Common myeloid progenitor, CD34-positive (primary cell): ENCODE results near the gene KLHL26. TPM values are rescaled to one million over a fixed set of nuclear protein-coding genes. Genes with fewer than 3 reads are reported as not detected.

Experiments used
- CTCF ChIA-PET: fragments of 350-600 bp; sonication (Branson Sonifier 250); formaldehyde crosslinking; loops from one replicate; lab custom pipeline; 2021; ENCODE audit warnings: antibody characterized with exemption; lab: Charles Lee
- POLR2A ChIA-PET: fragments of 350-600 bp; sonication (Branson Sonifier 250); formaldehyde crosslinking; loops from one replicate; lab custom pipeline; 2021; ENCODE audit warnings: antibody characterized with exemption; lab: Charles Lee
- DNase-seq, 3 donors: peaks; one replicate each; pipeline versions ENCODE4 v3.0.0 to v3.0.0-alpha.2; 2013
- H3K27ac ChIP-seq, 2 experiments: 1 replicate in 1 of 2; 2 replicates in 1 of 2; pipeline ENCODE4 v1.7.0; 2013; ENCODE audit warnings: inconsistent platforms in 2 of 2, low read length in 2 of 2, mild to moderate bottlenecking in 2 of 2, low read depth in 1 of 2, moderate library complexity in 1 of 2; ENCODE audit not compliant: severe bottlenecking in 2 of 2, insufficient read depth in 1 of 2, poor library complexity in 1 of 2
- H3K27me3 ChIP-seq, 5 experiments: replicated peaks in 2 of 5; 1 replicate in 3 of 5; 2 replicates in 2 of 5; pipeline versions ENCODE4 v1.6.1 to v1.7.0; 2013; ENCODE audit warnings: low read length in 4 of 5, mild to moderate bottlenecking in 2 of 5, moderate library complexity in 2 of 5, inconsistent platforms in 1 of 5; ENCODE audit not compliant: insufficient read depth in 5 of 5, control insufficient read depth in 4 of 5
- H3K36me3 ChIP-seq, 4 experiments: 1 replicate in 2 of 4; 2 replicates in 2 of 4; pipeline versions ENCODE4 v1.6.1 to v1.7.0; 2013; ENCODE audit warnings: low read length in 3 of 4, control low read depth in 1 of 4, mild to moderate bottlenecking in 1 of 4; ENCODE audit not compliant: control insufficient read depth in 4 of 4, insufficient read depth in 4 of 4
- H3K4me1 ChIP-seq, 4 experiments: 1 replicate in 3 of 4; 2 replicates in 1 of 4; pipeline versions ENCODE4 v1.6.1 to v1.7.1; 2013; ENCODE audit warnings: low read length in 3 of 4, mild to moderate bottlenecking in 3 of 4, control low read depth in 1 of 4, inconsistent platforms in 1 of 4, moderate library complexity in 1 of 4; ENCODE audit not compliant: control insufficient read depth in 4 of 4, insufficient read depth in 4 of 4; ENCODE audit errors: control extremely low read depth in 1 of 4
- H3K4me3 ChIP-seq, 7 experiments: 1 replicate in 4 of 7; 2 replicates in 3 of 7; pipeline versions ENCODE4 v1.5.1 to v1.7.0; 2013; ENCODE audit warnings: mild to moderate bottlenecking in 7 of 7, low read length in 6 of 7, moderate library complexity in 6 of 7, inconsistent platforms in 2 of 7, low read depth in 2 of 7, control low read depth in 1 of 7; ENCODE audit not compliant: insufficient read depth in 4 of 7, control insufficient read depth in 1 of 7; ENCODE audit errors: extremely low read depth in 1 of 7
- H3K9me3 ChIP-seq, 5 experiments: 1 replicate in 4 of 5; 2 replicates in 1 of 5; pipeline versions ENCODE4 v1.6.1 to v1.7.1; 2013; ENCODE audit warnings: low read length in 4 of 5, mild to moderate bottlenecking in 2 of 5, inconsistent platforms in 1 of 5, low read depth in 1 of 5, moderate library complexity in 1 of 5; ENCODE audit not compliant: control insufficient read depth in 4 of 5, insufficient read depth in 2 of 5; ENCODE audit errors: control extremely low read depth in 1 of 5
- WGBS: methylation state at CpG from one replicate; pipeline ENCODE4 v1.1.5; 2013; ENCODE audit not compliant: insufficient coverage; 5-methylcytosine and 5-hydroxymethylcytosine counted together
- polyA plus RNA-seq: library from polyadenylated mRNA; unstranded; fragments of 120-200 nt; gene quantifications from one replicate; pipeline ENCODE4 v1.2.1, GENCODE V29; 2013

The KLHL26 gene
- 3.3 TPM for polyA plus RNA-seq

GRCh38 chr19:18636969-18637629, at the start of gene KLHL26:
Gene KLHL26, plus strand, starts transcription at chr19:18637028. Its CDS starts 27 bp downstream, at chr19:18637055.
- POLR2A ChIA-PET, result no interaction called here

DNA sequence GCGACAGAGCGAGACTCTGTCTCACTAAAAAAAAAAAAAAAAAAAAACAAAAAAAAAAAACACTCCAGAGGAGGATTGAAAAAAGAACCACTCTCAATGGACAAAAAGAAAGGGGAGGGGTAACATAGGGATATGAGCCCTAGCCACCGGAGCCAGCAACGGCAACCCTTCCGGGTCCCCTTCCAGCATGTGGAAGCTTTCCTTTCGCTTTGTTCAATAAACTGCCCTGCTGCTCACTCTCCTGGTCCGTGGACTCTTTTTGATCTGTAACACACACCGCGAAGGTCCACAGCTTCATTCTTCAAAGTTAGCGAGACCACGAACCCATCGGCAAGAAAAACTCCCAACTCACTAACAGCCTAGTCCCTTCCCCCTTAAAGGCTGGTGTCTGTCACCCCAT, 49.3 kb upstream of the KLHL26 start:
- 90% methylated on average over 10 of the region's 12 CpGs for WGBS
- ChIA-PET POLR2A (interaction anchor here (2.6 kb wide), 1 partner anchor 16 kb away, joined by 15 read pairs; the partner anchor contains the start of gene UBA52), CTCF (interaction anchor here (0.5 to 4.5 kb wide), 11 partner anchors 9 to 260 kb away, joined by 3 to 43 read pairs (median 4); partner anchors contain the start of genes ELL, TMEM59L and UBA52)
- Histone ChIP-seq H3K9me3 (no peaks in the 10 kb centered on the region), H3K27ac (no peak overlapping the region), H3K36me3 (peaks cover 0 to 14% (median 7%) of the 10 kb centered on the region in 4 experiments), H3K4me1 (peaks cover 5 to 42% (median 28%) of the 10 kb centered on the region in 4 experiments), H3K4me3 (peak overlapping the region in 2 of 7 experiments; percentile 78 to 79), H3K27me3 (no peaks in the 10 kb centered on the region)
- peak in 1 of 3 donors; percentile 29 for DNase-seq

More at GRCh38 chr19:18636969-18637629, at the start of gene KLHL26:
- Histone ChIP-seq H3K27me3 (peaks cover 0 to 2% (median 0%) of the 10 kb centered on the region in 5 experiments), H3K36me3 (no peaks in the 10 kb centered on the region), H3K4me3 (peak within 1 kb of the TSS; percentile 75 to 93 (median 87)), H3K9me3 (no peaks in the 10 kb centered on the region), H3K4me1 (peaks cover 0 to 21% (median 17%) of the 10 kb centered on the region in 4 experiments), H3K27ac (peak within 1 kb of the TSS; percentile 50 to 82)
- WGBS, result 1% methylated on average over 38 of the region's 47 CpGs
- CTCF ChIA-PET, result no interaction called here
- DNase-seq, result no peak

GRCh38 chr19:18587962-18588610, 48.7 kb upstream of the KLHL26 start:
- peak overlapping the region in 1 of 2 experiments; percentile 81 for H3K27ac ChIP-seq
- peak overlapping the region; percentile 56 to 84 (median 71) for H3K4me3 ChIP-seq
- WGBS, result 39% methylated on average over 9 of the region's 16 CpGs
- ChIA-PET POLR2A (interaction anchor here (0.9 to 2.6 kb wide), 2 partner anchors 16 to 85 kb away, joined by 3 to 15 read pairs; partner anchors contain the start of gene UBA52), CTCF (interaction anchor here (0.5 to 4.5 kb wide), 14 partner anchors 9 to 260 kb away, joined by 3 to 43 read pairs (median 3); partner anchors contain the start of genes ELL, TMEM59L and UBA52)
- DNase-seq, result peak in 1 of 3 donors; percentile 35
- H3K27me3 ChIP-seq, result no peaks in the 10 kb centered on the region
- no peaks in the 10 kb centered on the region for H3K9me3 ChIP-seq
- H3K4me1 ChIP-seq, result peaks cover 5 to 42% (median 28%) of the 10 kb centered on the region in 4 experiments
- peaks cover 0 to 14% (median 7%) of the 10 kb centered on the region in 4 experiments for H3K36me3 ChIP-seq

DNA sequence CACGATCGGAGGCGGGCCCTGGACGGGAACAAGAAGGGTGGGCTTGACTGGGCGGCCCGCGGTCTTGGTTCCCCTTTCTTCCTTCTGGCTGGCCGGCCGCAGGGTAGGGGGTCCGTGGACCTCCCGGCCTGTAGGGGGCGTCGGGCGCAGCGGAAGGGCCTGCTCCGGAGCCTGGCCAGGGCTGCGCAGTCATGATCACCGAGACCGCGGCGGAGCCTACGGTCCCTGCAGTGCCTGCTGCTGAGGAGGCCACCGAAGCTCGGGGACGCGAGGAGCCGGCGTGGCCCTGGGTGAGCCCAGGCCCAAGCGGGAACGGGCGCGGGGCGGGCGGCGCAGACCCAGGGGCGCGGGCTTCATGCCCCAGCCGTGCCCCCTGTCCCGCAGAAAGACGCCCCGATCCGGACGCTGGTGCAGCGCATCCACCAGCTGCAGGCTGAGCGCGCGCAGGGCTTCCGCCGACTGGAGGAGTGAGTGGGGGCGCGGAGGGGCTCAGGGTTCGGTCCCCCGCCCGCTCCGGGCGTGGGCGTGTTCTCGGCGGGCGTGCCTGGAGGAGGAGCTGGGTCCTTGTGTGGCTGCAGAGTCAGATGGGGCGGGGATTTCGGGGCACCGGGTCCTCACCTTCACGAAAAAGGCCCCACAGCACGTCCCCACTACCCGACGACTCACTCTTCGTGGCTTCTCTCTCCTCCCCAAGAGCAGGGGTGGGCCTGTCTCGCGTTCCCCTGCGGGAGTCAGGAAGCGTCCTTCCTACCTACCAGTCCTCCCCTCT, 48.0 kb upstream of the KLHL26 start, which contains the start of gene REX1BD:
Gene REX1BD (plus strand): TSS at position 188 of the 769 bp plus-strand sequence. CDS start 4 bp downstream, at position 192.
- WGBS, result 0% methylated on average over 49 of the region's 72 CpGs
- peak within 1 kb of the TSS in 1 of 2 experiments; percentile 81 for H3K27ac ChIP-seq
- CTCF ChIA-PET, result interaction anchor here (0.6 to 4.5 kb wide), 18 partner anchors 8 to 278 kb away, joined by 3 to 43 read pairs (median 4); partner anchors contain the start of genes TMEM59L and UBA52
- peak; percentile 90 to 94 (median 92) for DNase-seq
- H3K9me3 ChIP-seq, result no peaks in the 10 kb centered on the region
- peak within 1 kb of the TSS; percentile 56 to 84 (median 71) for H3K4me3 ChIP-seq
- POLR2A ChIA-PET, result interaction anchor here (0.6 to 2.6 kb wide), 5 partner anchors 12 to 86 kb away, joined by 3 to 15 read pairs (median 3); partner anchors contain the start of gene UBA52
- peaks cover 0 to 14% (median 7%) of the 10 kb centered on the region in 4 experiments for H3K36me3 ChIP-seq
- H3K4me1 ChIP-seq, result peaks cover 5 to 48% (median 30%) of the 10 kb centered on the region in 4 experiments
- peaks cover 0 to 3% (median 0%) of the 10 kb centered on the region in 5 experiments for H3K27me3 ChIP-seq

DNA sequence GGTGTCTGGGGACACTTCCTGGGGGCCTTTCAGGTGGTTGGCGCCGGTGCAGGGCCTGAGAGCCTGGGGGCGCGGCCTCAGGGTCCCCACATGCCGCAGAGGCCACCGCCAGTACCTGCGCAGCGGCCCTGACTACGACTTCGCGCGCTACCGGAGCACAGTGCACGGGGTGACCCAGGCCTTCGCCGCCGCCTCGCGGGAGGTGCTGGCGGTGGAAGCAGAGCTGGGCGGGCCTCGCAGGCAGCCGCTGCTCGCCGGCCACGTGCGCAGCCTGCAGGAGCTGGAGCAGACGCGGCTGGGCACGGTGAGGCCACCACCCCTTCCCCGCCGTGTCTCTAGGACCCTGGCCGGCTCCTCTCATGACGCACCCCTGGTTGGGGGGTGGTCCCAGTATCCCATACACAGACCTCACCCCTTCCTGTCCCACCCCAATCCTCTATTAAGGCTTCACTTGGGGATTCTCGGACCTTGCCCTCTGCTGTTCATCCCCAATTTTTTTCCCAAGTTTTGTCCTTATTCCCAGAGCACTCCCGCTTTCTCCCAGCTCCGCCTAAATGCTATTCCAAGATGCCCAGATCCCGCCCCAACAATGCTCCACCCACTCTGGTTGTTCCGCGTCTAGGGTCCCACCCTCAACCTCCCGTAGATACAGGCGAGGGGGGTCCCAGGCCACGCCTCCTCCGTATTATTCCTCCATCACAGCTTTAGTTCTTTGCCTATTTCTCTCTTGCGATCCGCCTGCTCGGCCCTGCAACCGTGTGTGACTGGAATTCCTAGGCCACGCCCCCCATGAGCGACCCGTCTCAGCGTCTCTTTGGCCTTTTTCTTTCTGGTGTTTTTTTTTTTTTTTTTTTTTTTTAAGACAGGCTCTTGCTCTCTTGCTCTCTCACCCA, 47.2 kb upstream of the KLHL26 start:
- Histone ChIP-seq H3K4me1 (peaks cover 5 to 55% (median 36%) of the 10 kb centered on the region in 4 experiments), H3K27ac (peak overlapping the region in 1 of 2 experiments; percentile 81), H3K4me3 (peak overlapping the region; percentile 30 to 84 (median 71)), H3K27me3 (peaks cover 0 to 3% (median 0%) of the 10 kb centered on the region in 5 experiments), H3K36me3 (peaks cover 0 to 14% (median 7%) of the 10 kb centered on the region in 4 experiments), H3K9me3 (no peaks in the 10 kb centered on the region)
- POLR2A ChIA-PET, result interaction anchor here (0.6 to 2.6 kb wide), 4 partner anchors 12 to 19 kb away, joined by 3 to 15 read pairs (median 3); partner anchors contain the start of gene UBA52
- CTCF ChIA-PET, result interaction anchor here (0.6 to 4.5 kb wide), 17 partner anchors 9 to 530 kb away, joined by 3 to 43 read pairs (median 4); partner anchors contain the start of gene UBA52
- 13% methylated on average over 45 of the region's 52 CpGs for WGBS
- DNase-seq, result peak; percentile 75 to 86 (median 81)
